Stomach (tissue), 9 donors: ENCODE data around the gene JDP2. TPM values are rescaled to one million over a fixed set of nuclear protein-coding genes. Genes with fewer than 3 reads are reported as not detected.
A peak's percentile ranks its signal among the peaks of the same experiment; 100 is the strongest.

Experiments used
- DNase-seq, 2 donors: peaks; one replicate each; pipeline versions ENCODE4 v3.0.0 to v3.0.0-alpha.2; 2013 to 2019
- H3K27ac ChIP-seq, 5 donors: fragments of 200-600 bp in 4 of 5; sonication (generic) in 4 of 5; one replicate each; pipeline ENCODE4 v1.5.1; 2013 to 2019; ENCODE audit warnings: mild to moderate bottlenecking in 1 of 5, moderate library complexity in 1 of 5
- H3K27me3 ChIP-seq, 3 donors: fragments of 200-600 bp; sonication (generic); one replicate each; pipeline ENCODE4 v1.5.1; 2017 to 2019; ENCODE audit warnings: mixed run types in 1 of 3
- H3K36me3 ChIP-seq, 4 donors: fragments of 200-600 bp; sonication (generic); 1 replicate in 3 of 4; 2 replicates in 1 of 4; pipeline ENCODE4 v1.5.1; 2016 to 2019
- H3K4me1 ChIP-seq, 4 donors: fragments of 200-600 bp; sonication (generic); one replicate each; pipeline ENCODE4 v1.5.1; 2016 to 2019
- H3K4me3 ChIP-seq, 4 donors: fragments of 200-600 bp; sonication (generic) in 3 of 4; one replicate each; pipeline ENCODE4 v1.5.1; 2016 to 2019; ENCODE audit warnings: mild to moderate bottlenecking in 1 of 4
- H3K9me3 ChIP-seq, 4 donors: fragments of 200-600 bp; sonication (generic); one replicate each; pipeline ENCODE4 v1.5.1; 2016 to 2019
- CTCF ChIP-seq, 7 experiments: fragments of 450-650 bp in 4 of 7; fragments of 200-600 bp in 3 of 7; sonication (generic) in 3 of 7; IDR thresholded peaks; one replicate each; pipeline ENCODE4 v1.5.1; 2016 to 2019; ENCODE audit warnings: antibody characterized with exemption in 7 of 7, control low read depth in 2 of 7, mild to moderate bottlenecking in 1 of 7
- EP300 ChIP-seq: sonication (generic); formaldehyde crosslinking; IDR thresholded peaks from one replicate; pipeline ENCODE4 v1.6.1; 2017; ENCODE audit warnings: antibody characterized with exemption
- POLR2A ChIP-seq, 4 donors: fragments of 450-650 bp; IDR thresholded peaks; one replicate each; pipeline ENCODE4 v1.6.1; 2016; ENCODE audit warnings: antibody characterized with exemption in 4 of 4, control low read depth in 2 of 4, mild to moderate bottlenecking in 1 of 4, moderate library complexity in 1 of 4
- POLR2AphosphoS5 ChIP-seq, 3 donors: sonication (generic); formaldehyde crosslinking; IDR thresholded peaks; one replicate each; pipeline ENCODE4 v1.6.1; 2016; ENCODE audit warnings: antibody characterized with exemption in 3 of 3
- WGBS, 5 donors: extraction: QIAGEN DNeasy Blood & Tissue Kit in 3 of 5; methylation state at CpG; one replicate each; pipeline versions ENCODE4 v1.1.5 to v1.1.7; 2013 to 2018; 5-methylcytosine and 5-hydroxymethylcytosine counted together
- intact Hi-C: fragments of 100-400 bp; cut with DNase I; formaldehyde crosslinking; loops from one replicate; pipeline ENCODE4 v1.15.1; 2023; ENCODE audit warnings: low total_unique reads
- polyA plus RNA-seq, 3 donors: library from polyadenylated mRNA; stranded (reverse); fragments of 200-250 nt; gene quantifications; one replicate each; pipeline ENCODE4 v1.2.3, GENCODE V29; 2013
- total RNA-seq, 5 donors: library from RNA; depleted of rRNA; stranded (reverse); fragments of >200 nt; gene quantifications; one replicate each; pipeline versions ENCODE4 v1.1.0 to v1.2.3, GENCODE V29; 2014 to 2016
- donor health status: healthy with polysubstance abuse.
- donor health status: Bipolar disorder and iron deficiency.
- donor health status: healthy.

Gene JDP2
- total and polyA plus RNA-seq, 8 donors: 10.3 to 145 (median 31.6) TPM

DNA sequence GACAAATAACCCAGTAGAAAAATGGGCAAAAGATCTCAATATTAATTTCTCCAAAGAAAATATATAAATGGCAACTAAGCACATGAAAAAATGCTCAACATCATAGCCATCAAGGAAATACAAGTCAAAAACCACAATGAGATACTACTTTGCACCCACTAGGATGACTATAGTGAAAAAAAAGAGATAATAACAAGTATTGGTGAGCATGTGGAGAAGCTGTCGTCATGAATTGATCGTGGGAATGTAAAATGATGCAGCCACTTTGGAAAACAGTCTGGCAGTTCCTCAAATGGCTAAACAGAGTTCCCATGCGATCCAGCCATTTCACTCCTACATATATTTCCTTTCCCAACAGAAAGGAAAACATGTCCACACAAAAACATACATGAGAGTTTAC lies 18.1 kb downstream of the JDP2 start:
- Histone ChIP-seq H3K9me3 (no peaks in the 10 kb centered on the region), H3K36me3 (peaks cover 4 to 28% (median 18%) of the 10 kb centered on the region in 4 donors), H3K27me3 (no peaks in the 10 kb centered on the region), H3K27ac (no peak overlapping the region), H3K4me1 (peaks cover 29 to 61% (median 45%) of the 10 kb centered on the region in 4 donors), H3K4me3 (no peak overlapping the region)
- intact Hi-C loops: no loop called here
- TF ChIP-seq CTCF (IDR thresholded peaks at IDR 0.05): no peak
- TF ChIP-seq EP300: no peak
- no peak for TF ChIP-seq POLR2A (IDR thresholded peaks at IDR 0.05)
- no peak for TF ChIP-seq POLR2AphosphoS5 (IDR thresholded peaks at IDR 0.05)
- no peak for DNase-seq
- 89 to 95% (median 91%) methylated on average over 3 of the region's 3 CpGs for WGBS, 5 donors

DNA sequence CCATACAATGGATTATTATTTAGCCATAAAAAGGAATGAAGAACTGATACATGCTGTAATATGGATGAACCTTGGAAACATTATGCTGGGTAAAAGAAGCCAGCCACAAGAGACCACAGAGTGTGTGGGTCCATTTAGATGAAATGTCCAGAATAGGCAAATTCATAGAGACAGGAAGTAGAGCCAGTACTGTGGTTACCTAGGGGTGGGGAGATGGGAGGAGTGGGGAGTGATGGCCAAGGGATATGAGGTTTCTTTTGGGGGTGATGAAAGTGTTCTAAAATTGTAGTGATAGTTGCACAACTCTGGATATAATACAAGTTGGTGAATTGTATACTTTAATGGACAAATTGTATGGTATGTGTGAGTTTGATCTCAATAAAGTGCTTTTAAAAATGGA lies 18.6 kb downstream of the JDP2 start:
- intact Hi-C loops: no loop called here
- no peak for DNase-seq
- no peak for TF ChIP-seq CTCF (IDR thresholded peaks at IDR 0.05)
- no peak for TF ChIP-seq POLR2A (IDR thresholded peaks at IDR 0.05)
- no peak for TF ChIP-seq POLR2AphosphoS5 (IDR thresholded peaks at IDR 0.05)
- TF ChIP-seq EP300: no peak
- peaks cover 4 to 27% (median 18%) of the 10 kb centered on the region in 4 donors for H3K36me3 ChIP-seq
- H3K27me3 ChIP-seq: no peaks in the 10 kb centered on the region
- H3K4me3 ChIP-seq: no peak overlapping the region
- H3K4me1 ChIP-seq: peaks cover 31 to 61% (median 46%) of the 10 kb centered on the region in 4 donors
- no peaks in the 10 kb centered on the region for H3K9me3 ChIP-seq
- no peak overlapping the region for H3K27ac ChIP-seq

- Histone ChIP-seq H3K27me3 (no peaks in the 10 kb centered on the region), H3K36me3 (peaks cover 0 to 21% (median 12%) of the 10 kb centered on the region in 4 donors), H3K27ac (no peak overlapping the region), H3K9me3 (no peaks in the 10 kb centered on the region), H3K4me3 (no peak overlapping the region), H3K4me1 (peaks cover 38 to 62% (median 51%) of the 10 kb centered on the region in 4 donors)
- no peak for TF ChIP-seq POLR2A (IDR thresholded peaks at IDR 0.05)
- TF ChIP-seq POLR2AphosphoS5 (IDR thresholded peaks at IDR 0.05): no peak
- no peak for TF ChIP-seq EP300
- no peak for TF ChIP-seq CTCF (IDR thresholded peaks at IDR 0.05)
- 78 to 100% (median 91%) methylated on average over 1 of the region's 1 CpG for WGBS, 5 donors
- intact Hi-C loops: no loop called here
- DNase-seq: no peak
Measured at GRCh38 chr14:75448209-75448608, 20.4 kb downstream of the JDP2 start.

DNA sequence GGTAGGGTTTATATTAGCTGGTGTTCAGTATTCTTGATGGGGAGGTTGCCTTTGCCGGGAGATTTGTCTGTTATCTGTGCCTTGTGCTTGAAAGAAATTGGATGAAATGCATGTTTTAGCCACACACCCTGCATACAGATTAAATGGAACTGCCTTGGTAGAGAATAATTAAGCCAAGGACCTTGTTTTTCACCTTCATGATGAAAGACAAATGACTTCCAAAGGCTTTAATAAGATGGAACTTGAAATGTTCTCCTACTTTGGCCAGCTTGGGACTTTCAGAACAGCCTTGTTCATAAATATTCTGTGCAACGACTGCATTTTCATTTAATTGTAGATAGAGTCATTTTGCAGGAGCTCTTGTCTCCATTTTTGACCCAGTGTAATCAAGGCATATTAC lies 21.2 kb downstream of the JDP2 start:
- no peaks in the 10 kb centered on the region for H3K9me3 ChIP-seq
- no peak for TF ChIP-seq POLR2A (IDR thresholded peaks at IDR 0.05)
- TF ChIP-seq POLR2AphosphoS5 (IDR thresholded peaks at IDR 0.05): no peak
- TF ChIP-seq CTCF (IDR thresholded peaks at IDR 0.05): no peak
- no peak for TF ChIP-seq EP300
- peak overlapping the region in 3 of 5 donors; percentile 71 to 79 (median 76) for H3K27ac ChIP-seq
- peaks cover 0 to 19% (median 12%) of the 10 kb centered on the region in 4 donors for H3K36me3 ChIP-seq
- H3K27me3 ChIP-seq: no peaks in the 10 kb centered on the region
- no peak for DNase-seq
- no peak overlapping the region for H3K4me3 ChIP-seq
- 17 to 42% (median 27%) methylated on average over 2 of the region's 2 CpGs for WGBS, 5 donors
- peaks cover 46 to 67% (median 57%) of the 10 kb centered on the region in 4 donors for H3K4me1 ChIP-seq
- intact Hi-C loops: no loop called here
